ENCODE results near the gene OR2D3. TPM values are rescaled to one million over a fixed set of nuclear protein-coding genes. Genes with fewer than 3 reads are reported as not detected.
"Not testable (repeated sequence)": the region's sequence is repeated elsewhere in the genome, so short reads cannot be mapped to it uniquely, and the experiment has no call there.

The OR2D3 gene, protein sequence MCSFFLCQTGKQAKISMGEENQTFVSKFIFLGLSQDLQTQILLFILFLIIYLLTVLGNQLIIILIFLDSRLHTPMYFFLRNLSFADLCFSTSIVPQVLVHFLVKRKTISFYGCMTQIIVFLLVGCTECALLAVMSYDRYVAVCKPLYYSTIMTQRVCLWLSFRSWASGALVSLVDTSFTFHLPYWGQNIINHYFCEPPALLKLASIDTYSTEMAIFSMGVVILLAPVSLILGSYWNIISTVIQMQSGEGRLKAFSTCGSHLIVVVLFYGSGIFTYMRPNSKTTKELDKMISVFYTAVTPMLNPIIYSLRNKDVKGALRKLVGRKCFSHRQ
- not detected for total RNA-seq

DNA sequence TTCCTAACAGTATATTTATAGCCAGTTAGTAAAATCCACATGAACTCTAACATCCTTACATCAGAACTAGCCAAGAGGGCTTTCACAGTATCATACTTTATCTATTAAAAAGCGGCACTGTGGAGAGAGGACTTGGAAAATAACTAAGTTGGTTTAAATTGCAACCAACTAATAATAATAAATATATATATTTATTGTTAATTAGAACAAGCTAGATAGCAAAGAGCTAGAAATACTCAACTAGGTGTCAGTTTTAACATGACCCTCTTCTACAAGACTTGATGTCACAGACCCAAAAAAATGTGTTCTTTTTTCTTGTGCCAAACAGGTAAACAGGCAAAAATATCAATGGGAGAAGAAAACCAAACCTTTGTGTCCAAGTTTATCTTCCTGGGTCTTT, at the start of gene OR2D3:
TSS of gene OR2D3 (plus strand) at position 301 of the 400 bp plus-strand sequence. CDS start at position 301, 0 bp downstream.
- POLR2A ChIA-PET = no interaction called here
- CTCF ChIA-PET = interaction anchor here (0.7 kb wide), 1 partner anchor 32 kb away, joined by 3 read pairs; no protein-coding TSS in a partner anchor

DNA sequence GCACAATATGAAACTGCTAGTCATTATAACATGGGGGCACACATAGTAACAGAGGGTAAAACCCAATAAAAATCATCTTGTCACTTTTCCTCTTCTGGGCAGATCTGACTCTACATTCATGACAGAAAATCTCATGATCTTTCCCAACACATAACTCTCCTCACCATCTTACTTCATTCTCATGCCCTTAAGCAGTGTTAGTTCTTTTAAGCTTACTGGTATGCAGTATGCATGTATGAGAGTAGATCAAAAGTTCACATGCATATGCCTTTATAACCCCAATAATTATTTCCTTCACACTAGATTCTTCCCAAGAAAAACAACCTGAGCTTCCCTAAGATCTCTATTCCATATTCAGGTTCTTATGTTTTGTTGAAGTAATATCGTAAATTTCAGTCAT, 49.5 kb upstream of the OR2D3 start:
- Mint-ChIP-seq H3K4me1 (ENCODE audit: low read depth) (no peaks in the 10 kb centered on the region), H3K4me3 (no peak overlapping the region), H3K9me3 (ENCODE audit: insufficient read depth) (no peaks in the 10 kb centered on the region), H3K36me3 (ENCODE audit: low read depth) (no peaks in the 10 kb centered on the region), H3K27me3 (ENCODE audit: low read depth) (peaks cover 2% of the 10 kb centered on the region), H3K27ac (no peak overlapping the region)
- POLR2A ChIA-PET = no interaction called here
- CTCF ChIA-PET = no interaction called here
- no peak for ATAC-seq
- no peak for DNase-seq

More for the DNA sequence above, at the start of gene OR2D3:
- Mint-ChIP-seq H3K4me1 (ENCODE audit: low read depth) (peaks cover 2% of the 10 kb centered on the region), H3K9me3 (ENCODE audit: insufficient read depth) (no peaks in the 10 kb centered on the region), H3K27ac (no peak within 1 kb of the TSS), H3K4me3 (no peak within 1 kb of the TSS), H3K36me3 (ENCODE audit: low read depth) (no peaks in the 10 kb centered on the region), H3K27me3 (ENCODE audit: low read depth) (peaks cover 12% of the 10 kb centered on the region)
- DNase-seq (no peak), ATAC-seq (no peak)

DNA sequence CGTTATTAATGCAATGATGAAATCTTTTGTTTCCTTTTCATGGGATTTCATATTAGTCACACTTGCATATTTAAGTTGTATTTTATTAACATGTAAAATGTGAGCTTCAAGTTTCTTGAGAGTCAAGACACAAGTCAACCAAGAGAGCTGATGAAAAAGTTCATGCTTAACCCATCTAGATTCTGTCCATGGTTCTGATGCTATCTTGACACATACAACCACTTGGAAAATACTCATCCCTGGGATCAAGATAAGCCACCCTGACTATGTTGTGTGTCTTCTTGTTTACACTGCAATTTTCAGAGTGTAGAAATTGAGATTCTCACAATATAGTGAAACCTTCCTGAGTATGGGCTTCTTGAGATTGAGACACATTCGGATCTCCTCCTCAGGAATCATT, 45.0 kb upstream of the OR2D3 start:
- Mint-ChIP-seq H3K4me1 (ENCODE audit: low read depth) (no peaks in the 10 kb centered on the region), H3K27ac (no peak overlapping the region), H3K27me3 (ENCODE audit: low read depth) (no peaks in the 10 kb centered on the region), H3K9me3 (ENCODE audit: insufficient read depth) (no peaks in the 10 kb centered on the region), H3K36me3 (ENCODE audit: low read depth) (no peaks in the 10 kb centered on the region), H3K4me3 (no peak overlapping the region)
- ChIA-PET POLR2A (no interaction called here), CTCF (no interaction called here)
- ATAC-seq (no peak), DNase-seq (no peak)

DNA sequence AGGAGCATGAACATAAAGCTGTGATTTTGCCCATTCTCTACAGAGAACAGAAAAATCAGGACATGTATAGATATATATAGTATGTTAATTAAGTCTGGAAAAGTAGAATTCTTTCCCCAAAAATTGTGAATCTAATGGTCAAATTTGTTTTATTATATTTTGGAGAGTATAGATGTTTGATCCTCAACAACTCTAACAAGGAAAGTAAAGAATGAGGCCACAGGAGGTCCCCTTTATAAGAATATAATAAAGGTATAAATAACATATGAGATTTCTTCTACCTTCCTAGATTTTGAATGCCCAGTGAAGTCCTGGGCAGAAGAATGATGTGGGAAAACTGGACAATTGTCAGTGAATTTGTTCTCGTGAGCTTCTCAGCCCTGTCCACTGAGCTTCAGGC, 44.5 kb upstream of the OR2D3 start, which contains the start of gene OR10A4:
TSS of gene OR10A4 (plus strand) at position 301 of the 400 bp plus-strand sequence. CDS start at position 324, 23 bp downstream.
- DNase-seq = no peak
- no peaks in the 10 kb centered on the region for H3K36me3 Mint-ChIP-seq (ENCODE audit: low read depth)
- H3K27me3 Mint-ChIP-seq (ENCODE audit: low read depth) = peaks cover 2% of the 10 kb centered on the region
- POLR2A ChIA-PET = no interaction called here
- CTCF ChIA-PET = no interaction called here
- H3K27ac Mint-ChIP-seq = no peak within 1 kb of the TSS
- no peak for ATAC-seq
- H3K4me3 Mint-ChIP-seq = no peak within 1 kb of the TSS
- no peaks in the 10 kb centered on the region for H3K4me1 Mint-ChIP-seq (ENCODE audit: low read depth)
- H3K9me3 Mint-ChIP-seq (ENCODE audit: insufficient read depth) = no peaks in the 10 kb centered on the region

DNA sequence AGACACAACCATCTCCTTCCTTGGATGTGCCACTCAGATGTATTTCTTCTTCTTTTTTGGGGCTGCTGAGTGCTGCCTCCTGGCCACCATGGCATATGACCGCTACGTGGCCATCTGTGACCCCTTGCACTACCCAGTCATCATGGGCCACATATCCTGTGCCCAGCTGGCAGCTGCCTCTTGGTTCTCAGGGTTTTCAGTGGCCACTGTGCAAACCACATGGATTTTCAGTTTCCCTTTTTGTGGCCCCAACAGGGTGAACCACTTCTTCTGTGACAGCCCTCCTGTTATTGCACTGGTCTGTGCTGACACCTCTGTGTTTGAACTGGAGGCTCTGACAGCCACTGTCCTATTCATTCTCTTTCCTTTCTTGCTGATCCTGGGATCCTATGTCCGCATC, 43.9 kb upstream of the OR2D3 start:
- CTCF ChIA-PET = no interaction called here
- H3K36me3 Mint-ChIP-seq (ENCODE audit: low read depth) = no peaks in the 10 kb centered on the region
- no peaks in the 10 kb centered on the region for H3K4me1 Mint-ChIP-seq (ENCODE audit: low read depth)
- no peak for ATAC-seq
- no peaks in the 10 kb centered on the region for H3K9me3 Mint-ChIP-seq (ENCODE audit: insufficient read depth)
- H3K4me3 Mint-ChIP-seq = no peak overlapping the region
- no peak overlapping the region for H3K27ac Mint-ChIP-seq
- DNase-seq = no peak
- peaks cover 2% of the 10 kb centered on the region for H3K27me3 Mint-ChIP-seq (ENCODE audit: low read depth)
- POLR2A ChIA-PET = no interaction called here

DNA sequence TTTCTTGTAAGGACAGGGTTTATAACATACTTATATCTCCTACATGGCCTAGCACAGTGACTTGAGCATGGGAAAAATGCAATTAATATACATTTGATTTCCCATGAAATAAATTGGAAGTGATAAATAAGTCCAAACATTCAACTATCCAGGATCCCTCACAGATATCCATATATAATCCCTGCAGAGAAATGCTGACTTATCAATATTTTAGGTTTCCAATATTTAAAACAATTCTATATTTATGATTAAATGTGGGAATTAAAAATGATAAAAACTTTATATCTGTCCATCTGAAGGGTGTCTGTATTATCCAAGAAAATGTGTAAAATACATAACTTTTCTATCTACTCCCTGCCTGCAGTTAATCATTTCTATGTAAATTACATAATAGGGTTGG, 38.1 kb upstream of the OR2D3 start:
- ATAC-seq (no peak), DNase-seq (no peak)
- Mint-ChIP-seq H3K9me3 (ENCODE audit: insufficient read depth) (no peaks in the 10 kb centered on the region), H3K27me3 (ENCODE audit: low read depth) (peaks cover 13% of the 10 kb centered on the region), H3K4me3 (no peak overlapping the region), H3K27ac (no peak overlapping the region), H3K36me3 (ENCODE audit: low read depth) (no peaks in the 10 kb centered on the region), H3K4me1 (ENCODE audit: low read depth) (no peaks in the 10 kb centered on the region)
- ChIA-PET POLR2A (no interaction called here), CTCF (no interaction called here)

DNA sequence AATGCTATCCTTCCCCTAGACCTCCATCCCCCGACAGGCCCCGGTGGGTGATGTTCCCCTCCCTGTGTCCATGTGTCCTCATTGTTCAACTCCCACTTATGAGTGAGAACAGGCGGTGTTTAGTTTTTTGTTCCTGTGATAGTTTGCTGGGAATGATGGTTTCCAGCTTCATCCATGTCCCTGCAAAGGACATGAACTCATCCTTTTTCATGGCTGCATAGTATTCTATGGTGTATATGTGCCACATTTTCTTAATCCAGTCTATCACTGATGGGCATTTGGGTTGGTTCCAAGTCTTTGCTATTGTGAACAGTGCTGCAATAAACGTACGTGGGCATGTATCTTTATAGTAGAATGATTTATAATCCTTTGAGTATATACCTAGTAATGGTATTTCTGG, 33.1 kb upstream of the OR2D3 start:
- ATAC-seq; H3K4me1 Mint-ChIP-seq (ENCODE audit: low read depth); H3K9me3 Mint-ChIP-seq (ENCODE audit: insufficient read depth); CTCF ChIA-PET; DNase-seq; H3K36me3 Mint-ChIP-seq (ENCODE audit: low read depth); H3K27ac Mint-ChIP-seq; POLR2A ChIA-PET; H3K4me3 Mint-ChIP-seq: not testable (repeated sequence)
- H3K27me3 Mint-ChIP-seq (ENCODE audit: low read depth) = peaks cover 12% of the 10 kb centered on the region

DNA sequence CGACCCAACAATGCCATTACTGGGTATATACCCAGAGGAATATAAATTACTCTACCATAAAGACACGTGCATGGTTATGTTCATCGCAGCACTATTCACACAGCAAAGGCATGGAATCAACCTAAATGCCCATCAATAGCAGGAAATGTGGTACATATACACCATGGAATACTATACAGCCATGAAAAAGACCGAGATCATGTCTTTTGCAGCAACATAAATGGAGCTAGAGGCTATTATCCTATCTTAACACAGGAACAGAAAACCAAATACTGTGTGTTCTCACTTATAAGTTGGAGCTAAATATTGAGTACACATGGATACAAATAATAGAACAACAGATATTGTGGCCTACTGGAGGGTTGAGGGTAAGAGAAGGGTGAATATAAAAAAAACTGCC, 32.0 kb upstream of the OR2D3 start:
- Mint-ChIP-seq H3K4me3 (no peak overlapping the region), H3K36me3 (ENCODE audit: low read depth) (no peaks in the 10 kb centered on the region), H3K27me3 (ENCODE audit: low read depth) (peaks cover 7% of the 10 kb centered on the region), H3K4me1 (ENCODE audit: low read depth) (no peaks in the 10 kb centered on the region), H3K9me3 (ENCODE audit: insufficient read depth) (no peaks in the 10 kb centered on the region), H3K27ac (no peak overlapping the region)
- POLR2A ChIA-PET = no interaction called here
- CTCF ChIA-PET = interaction anchor here (1.1 kb wide), 1 partner anchor 32 kb away, joined by 3 read pairs; the partner anchor contains the start of gene OR2D3
- ATAC-seq (no peak), DNase-seq (no peak)

DNA sequence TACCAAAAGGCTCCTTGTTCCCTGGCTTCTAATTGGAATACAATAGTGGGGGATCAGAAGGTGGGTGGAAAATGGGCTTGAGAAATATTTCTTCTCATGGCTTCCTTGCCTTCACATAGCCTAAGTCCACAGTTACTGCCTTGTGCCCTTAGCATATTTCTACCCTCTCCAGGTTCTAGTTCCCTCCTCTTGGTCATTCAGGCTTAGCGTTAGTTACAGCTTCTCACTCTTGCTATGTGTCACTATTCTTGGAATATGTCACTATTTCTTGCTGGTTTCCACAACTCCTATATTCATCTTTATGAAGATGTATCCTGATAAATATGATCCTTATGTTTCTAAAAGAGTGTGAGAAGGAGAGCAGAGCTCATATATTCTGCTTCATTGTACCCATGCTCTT, 31.0 kb upstream of the OR2D3 start:
- Mint-ChIP-seq H3K9me3 (ENCODE audit: insufficient read depth) (no peaks in the 10 kb centered on the region), H3K4me3 (no peak overlapping the region), H3K4me1 (ENCODE audit: low read depth) (no peaks in the 10 kb centered on the region), H3K36me3 (ENCODE audit: low read depth) (no peaks in the 10 kb centered on the region), H3K27me3 (ENCODE audit: low read depth) (peaks cover 4% of the 10 kb centered on the region), H3K27ac (no peak overlapping the region)
- ATAC-seq (no peak), DNase-seq (no peak)
- ChIA-PET POLR2A (no interaction called here), CTCF (no interaction called here)

DNA sequence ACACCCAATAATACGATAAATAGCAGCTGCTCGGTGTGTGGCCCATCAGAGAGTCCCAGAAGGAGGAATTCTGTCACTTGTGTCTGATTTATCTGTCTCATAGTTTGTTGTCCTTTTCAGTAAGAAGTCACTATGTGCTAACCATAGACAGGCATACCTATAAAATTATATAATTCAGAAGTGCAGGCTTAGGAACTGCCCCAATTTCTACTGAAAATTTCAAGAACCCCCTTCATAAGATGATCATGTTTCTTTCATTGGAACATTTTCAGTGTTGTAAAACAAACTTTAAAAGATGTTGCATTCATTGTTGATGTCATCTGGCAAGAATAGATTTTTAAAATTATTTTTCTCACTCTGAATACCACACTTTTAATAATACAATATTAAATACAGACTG, 28.4 kb upstream of the OR2D3 start, which contains the start of gene OR2D2:
TSS of gene OR2D2 (minus strand) at position 101 of the 400 bp plus-strand sequence. CDS start at position 101, 0 bp downstream.
- Mint-ChIP-seq H3K9me3 (ENCODE audit: insufficient read depth) (no peaks in the 10 kb centered on the region), H3K4me3 (no peak within 1 kb of the TSS), H3K4me1 (ENCODE audit: low read depth) (peaks cover 6% of the 10 kb centered on the region), H3K27me3 (ENCODE audit: low read depth) (peaks cover 7% of the 10 kb centered on the region), H3K36me3 (ENCODE audit: low read depth) (no peaks in the 10 kb centered on the region), H3K27ac (no peak within 1 kb of the TSS)
- POLR2A ChIA-PET = no interaction called here
- CTCF ChIA-PET = no interaction called here
- DNase-seq = no peak
- no peak for ATAC-seq

DNA sequence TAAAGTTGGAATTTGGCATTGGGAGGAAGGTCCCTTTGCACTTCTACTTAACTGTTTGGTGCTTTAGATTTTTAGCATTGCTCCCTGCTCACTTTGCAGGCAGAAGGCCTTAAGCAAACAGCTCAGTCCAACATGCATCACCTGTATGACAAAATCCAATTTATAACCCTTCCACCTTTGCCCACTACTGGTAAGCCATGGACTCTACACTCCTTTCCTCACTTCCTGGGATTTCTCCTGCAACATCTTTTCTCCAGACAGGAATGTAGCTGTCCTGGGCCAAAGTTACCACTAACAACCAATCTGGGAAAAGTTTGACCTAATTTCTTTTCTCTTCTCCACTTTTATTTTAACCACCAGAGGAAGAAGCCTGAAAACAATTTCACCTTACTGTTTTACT, 26.7 kb upstream of the OR2D3 start:
- no peak for ATAC-seq
- no peak for DNase-seq
- H3K4me3 Mint-ChIP-seq = no peak overlapping the region
- H3K27ac Mint-ChIP-seq = no peak overlapping the region
- peaks cover 15% of the 10 kb centered on the region for H3K27me3 Mint-ChIP-seq (ENCODE audit: low read depth)
- peaks cover 6% of the 10 kb centered on the region for H3K4me1 Mint-ChIP-seq (ENCODE audit: low read depth)
- H3K9me3 Mint-ChIP-seq (ENCODE audit: insufficient read depth) = no peaks in the 10 kb centered on the region
- CTCF ChIA-PET = no interaction called here
- H3K36me3 Mint-ChIP-seq (ENCODE audit: low read depth) = no peaks in the 10 kb centered on the region
- POLR2A ChIA-PET = no interaction called here

DNA sequence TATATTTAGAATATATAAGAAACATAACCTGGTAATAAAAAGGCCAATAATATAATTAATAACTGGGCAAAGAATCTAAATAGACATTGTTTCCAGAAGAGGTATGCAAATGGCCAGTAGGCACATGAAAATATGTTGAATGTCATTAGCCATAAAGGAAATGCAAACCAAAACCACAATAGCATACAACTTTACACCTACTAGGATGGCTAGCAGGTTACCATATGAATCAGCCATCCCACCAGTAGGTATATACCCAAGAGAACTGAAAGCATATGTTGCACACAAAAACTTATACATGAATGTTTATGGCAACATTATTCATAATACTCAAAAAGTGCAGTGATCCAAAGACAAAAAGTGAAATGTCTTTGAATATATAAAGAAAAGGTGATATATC, 25.8 kb upstream of the OR2D3 start:
- Mint-ChIP-seq H3K9me3 (ENCODE audit: insufficient read depth) (no peaks in the 10 kb centered on the region), H3K27ac (no peak overlapping the region), H3K4me3 (no peak overlapping the region), H3K36me3 (ENCODE audit: low read depth) (no peaks in the 10 kb centered on the region), H3K27me3 (ENCODE audit: low read depth) (peaks cover 15% of the 10 kb centered on the region), H3K4me1 (ENCODE audit: low read depth) (peaks cover 6% of the 10 kb centered on the region)
- ATAC-seq = peak; percentile 53
- DNase-seq = no peak
- POLR2A ChIA-PET = no interaction called here
- CTCF ChIA-PET = no interaction called here

DNA sequence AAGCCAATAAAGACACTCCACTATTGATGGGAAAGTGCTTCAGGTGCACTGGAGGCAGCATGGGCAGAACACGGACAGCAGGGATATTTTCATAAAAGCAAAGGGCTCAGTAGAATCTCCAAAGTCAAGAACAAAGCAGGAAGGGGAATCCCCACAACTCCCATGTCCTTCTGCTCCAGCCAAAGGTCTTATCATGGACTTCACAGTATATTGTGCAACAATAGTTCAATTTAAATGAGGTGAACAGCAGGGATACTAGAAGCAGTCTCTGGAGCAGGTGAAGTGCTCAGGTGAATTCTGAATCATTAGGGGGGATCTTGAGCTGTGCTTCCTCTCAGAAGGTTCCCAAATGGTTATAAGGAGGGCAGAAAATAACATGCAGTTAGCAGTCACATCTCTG, 21.9 kb upstream of the OR2D3 start:
- Mint-ChIP-seq H3K4me1 (ENCODE audit: low read depth) (peaks cover 6% of the 10 kb centered on the region), H3K27me3 (ENCODE audit: low read depth) (peaks cover 14% of the 10 kb centered on the region), H3K9me3 (ENCODE audit: insufficient read depth) (no peaks in the 10 kb centered on the region), H3K36me3 (ENCODE audit: low read depth) (no peaks in the 10 kb centered on the region), H3K27ac (no peak overlapping the region), H3K4me3 (no peak overlapping the region)
- ChIA-PET POLR2A (no interaction called here), CTCF (no interaction called here)
- no peak for ATAC-seq
- no peak for DNase-seq

Measured in activated CD8-positive, alpha-beta T cell treated with anti-CD3 and anti-CD28 coated beads, Interleukin-2, amount 10 ng/mL, durations not matched to agents 7 days and 5 days (primary cell).